Fibroblast of lung (primary cell): Measurements from ENCODE around the gene TLNRD1. TPM values are rescaled to one million over a fixed set of nuclear protein-coding genes. Genes with fewer than 3 reads are reported as not detected.

Experiments used
- DNase-seq, 2 donors: peaks; one replicate each; pipeline versions ENCODE4 v3.0.0 to v3.0.0-alpha.2; 2010; ENCODE audit warnings: low read depth in 2 of 2
- H2AFZ ChIP-seq: 2 replicates; pipeline ENCODE4 v1.5.1; 2012; ENCODE audit warnings: low read length, control low read depth, inconsistent platforms
- H3K27ac ChIP-seq: 2 replicates; pipeline ENCODE4 v1.5.1; 2011; ENCODE audit warnings: low read length, control low read depth; ENCODE audit not compliant: insufficient read depth
- H3K27me3 ChIP-seq: 2 replicates; pipeline ENCODE4 v1.5.1; 2011; ENCODE audit warnings: mild to moderate bottlenecking, low read length; ENCODE audit not compliant: control insufficient read depth, insufficient read depth
- H3K36me3 ChIP-seq: 2 replicates; pipeline ENCODE4 v1.5.1; 2011; ENCODE audit warnings: low read length; ENCODE audit not compliant: control insufficient read depth, insufficient read depth
- H3K4me1 ChIP-seq: 2 replicates; pipeline ENCODE4 v1.5.1; 2011; ENCODE audit warnings: low read length; ENCODE audit not compliant: control insufficient read depth, insufficient read depth; ENCODE audit errors: extremely low read depth
- H3K4me2 ChIP-seq: 2 replicates; pipeline ENCODE4 v1.5.1; 2011; ENCODE audit warnings: low read length, control low read depth; ENCODE audit not compliant: insufficient read depth; ENCODE audit errors: extremely low read depth
- H3K4me3 ChIP-seq, 4 experiments: fragments of 200-600 bp in 1 of 4; sonication (generic) in 1 of 4; replicated peaks in 1 of 4; 2 replicates each; pipeline ENCODE4 v1.5.1; 2011 to 2016; ENCODE audit warnings: low read length in 4 of 4, low read depth in 3 of 4, mild to moderate bottlenecking in 3 of 4, control low read depth in 2 of 4, inconsistent platforms in 1 of 4, mixed read lengths in 1 of 4; ENCODE audit not compliant: insufficient read depth in 1 of 4; ENCODE audit errors: control extremely low read depth in 1 of 4
- H3K79me2 ChIP-seq: 2 replicates; pipeline ENCODE4 v1.5.1; 2012; ENCODE audit warnings: mild to moderate bottlenecking, low read length, inconsistent platforms; ENCODE audit not compliant: control insufficient read depth, insufficient read depth
- H3K9ac ChIP-seq: 2 replicates; pipeline ENCODE4 v1.5.1; 2011; ENCODE audit warnings: mild to moderate bottlenecking, low read length, control low read depth; ENCODE audit not compliant: insufficient read depth
- H3K9me3 ChIP-seq: 2 replicates; pipeline ENCODE4 v1.5.1; 2012; ENCODE audit warnings: low read depth, low read length; ENCODE audit not compliant: control insufficient read depth, insufficient read depth
- H4K20me1 ChIP-seq: 2 replicates; pipeline ENCODE4 v1.5.1; 2011; ENCODE audit warnings: low read length; ENCODE audit not compliant: control insufficient read depth, insufficient read depth; ENCODE audit errors: extremely low read depth
- CTCF ChIP-seq, 2 donors: IDR thresholded peaks in 1 of 2; conservative IDR thresholded peaks in 1 of 2; 1 replicate in 1 of 2; 2 replicates in 1 of 2; pipeline ENCODE4 v1.5.1; 2011 to 2012; ENCODE audit warnings: low read length in 2 of 2, control low read depth in 1 of 2, inconsistent platforms in 1 of 2, low read depth in 1 of 2, mild to moderate bottlenecking in 1 of 2
- EZH2 ChIP-seq: IDR thresholded peaks from 2 replicates; pipeline ENCODE4 v1.5.1; 2012; ENCODE audit warnings: low read length, control low read depth, mild to moderate bottlenecking; ENCODE audit errors: missing control alignments
- polyA plus RNA-seq, 2 donors: library from polyadenylated mRNA; depleted of rRNA in 1 of 2; stranded (reverse) in 1 of 2; unstranded in 1 of 2; fragments of >200 nt; gene quantifications; 2 replicates each; pipeline ENCODE4 v1.2.1, GENCODE V29; 2011 to 2012; ENCODE audit warnings: missing spikeins in 1 of 2
- total RNA-seq: library from RNA; depleted of rRNA; stranded (reverse); fragments of >200 nt; gene quantifications from 2 replicates; pipeline ENCODE4 v1.2.1, GENCODE V29; 2014

Gene TLNRD1
- total and polyA plus RNA-seq, 2 donors (not counting 1 experiment from before 2014, with no cell fraction given): 3.3 to 4.3 TPM

GRCh38 chr15:81032818-81033217, 32.1 kb downstream of the TLNRD1 start:
- no peak for DNase-seq
- H3K9me3 ChIP-seq: no peaks in the 10 kb centered on the region
- no peak overlapping the region for H2AFZ ChIP-seq
- H3K27me3 ChIP-seq: no peaks in the 10 kb centered on the region
- H3K36me3 ChIP-seq: no peaks in the 10 kb centered on the region
- H3K79me2 ChIP-seq: no peaks in the 10 kb centered on the region
- H3K27ac ChIP-seq: no peak overlapping the region
- no peak overlapping the region for H3K4me2 ChIP-seq
- no peak overlapping the region for H3K9ac ChIP-seq
- H4K20me1 ChIP-seq: no peaks in the 10 kb centered on the region
- no peak overlapping the region for H3K4me3 ChIP-seq
- TF ChIP-seq EZH2 (no peak), CTCF (conservative IDR thresholded peaks at IDR 0.05 in 1 of 2, IDR thresholded peaks at IDR 0.05 in 1 of 2; ENCODE audit: low read depth in 1 of 2, low read length in 2 of 2) (no peak)
- no peaks in the 10 kb centered on the region for H3K4me1 ChIP-seq

- Histone ChIP-seq H3K4me2 (no peak overlapping the region), H3K27me3 (no peaks in the 10 kb centered on the region), H3K4me1 (no peaks in the 10 kb centered on the region), H2AFZ (no peak overlapping the region), H3K9me3 (no peaks in the 10 kb centered on the region), H3K27ac (no peak overlapping the region), H3K36me3 (no peaks in the 10 kb centered on the region), H3K4me3 (no peak overlapping the region), H4K20me1 (no peaks in the 10 kb centered on the region), H3K79me2 (no peaks in the 10 kb centered on the region), H3K9ac (no peak overlapping the region)
- DNase-seq: no peak
- TF ChIP-seq CTCF (conservative IDR thresholded peaks at IDR 0.05 in 1 of 2, IDR thresholded peaks at IDR 0.05 in 1 of 2; ENCODE audit: low read depth in 1 of 2, low read length in 2 of 2): no peak
- no peak for TF ChIP-seq EZH2
Observed at GRCh38 chr15:81033508-81033907, 32.8 kb downstream of the TLNRD1 start.

- Histone ChIP-seq H3K4me1 (no peaks in the 10 kb centered on the region), H3K4me2 (no peak overlapping the region)
- DNase-seq: no peak
Observed at GRCh38 chr15:81037952-81038743, 37.4 kb downstream of the TLNRD1 start.

More at GRCh38 chr15:81037952-81038743, 37.4 kb downstream of the TLNRD1 start:
- no peaks in the 10 kb centered on the region for H3K36me3 ChIP-seq
- H3K9ac ChIP-seq: no peak overlapping the region
- no peaks in the 10 kb centered on the region for H4K20me1 ChIP-seq
- no peak overlapping the region for H3K4me3 ChIP-seq
- H3K27ac ChIP-seq: no peak overlapping the region
- no peak overlapping the region for H2AFZ ChIP-seq
- TF ChIP-seq EZH2: no peak
- TF ChIP-seq CTCF (conservative IDR thresholded peaks at IDR 0.05 in 1 of 2, IDR thresholded peaks at IDR 0.05 in 1 of 2; ENCODE audit: low read depth in 1 of 2, low read length in 2 of 2): no peak
- H3K79me2 ChIP-seq: no peaks in the 10 kb centered on the region
- H3K9me3 ChIP-seq: no peaks in the 10 kb centered on the region
- no peaks in the 10 kb centered on the region for H3K27me3 ChIP-seq
